Measurements from ENCODE around the gene TBPL1. TPM values are rescaled to one million over a fixed set of nuclear protein-coding genes. Genes with fewer than 3 reads are reported as not detected.

TBPL1 gene
- total RNA-seq, 2 experiments from 2014 or later: 30.9 to 37.8 TPM

DNA sequence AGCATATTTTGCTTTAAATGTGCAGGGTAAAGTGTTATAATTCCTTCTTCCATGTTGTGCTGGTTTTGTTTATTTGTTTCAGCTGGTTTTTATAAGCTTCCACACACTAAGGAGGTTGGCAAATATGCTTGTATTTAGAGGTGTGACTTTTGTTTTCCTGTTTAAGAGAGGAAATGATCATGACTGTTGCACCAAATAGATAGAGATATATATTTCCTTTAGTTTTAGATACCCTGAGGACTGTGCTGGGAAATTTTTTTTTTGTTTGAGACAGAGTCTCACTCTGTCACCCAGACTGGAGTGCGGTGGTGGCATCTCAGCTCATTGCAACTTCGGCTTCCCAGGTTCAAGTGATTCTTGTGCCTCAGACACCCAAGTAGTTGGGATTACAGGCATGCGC lies 5.8 kb downstream of the TBPL1 start:
- DNase-seq: no peak
- no peak overlapping the region for H3K27ac Mint-ChIP-seq
- ChIA-PET POLR2A (interaction anchor here (1.9 kb wide), 1 partner anchor 20 kb away, joined by 7 read pairs; no protein-coding TSS in a partner anchor), CTCF (interaction anchor here (0.8 to 3.1 kb wide), 9 partner anchors 9 to 152 kb away, joined by 3 to 18 read pairs (median 6); no protein-coding TSS in a partner anchor)
- intact Hi-C loops (cut with micrococcal nuclease): no loop called here
- no peaks in the 10 kb centered on the region for H3K27me3 Mint-ChIP-seq
- TF ChIP-seq, protein P1, sequence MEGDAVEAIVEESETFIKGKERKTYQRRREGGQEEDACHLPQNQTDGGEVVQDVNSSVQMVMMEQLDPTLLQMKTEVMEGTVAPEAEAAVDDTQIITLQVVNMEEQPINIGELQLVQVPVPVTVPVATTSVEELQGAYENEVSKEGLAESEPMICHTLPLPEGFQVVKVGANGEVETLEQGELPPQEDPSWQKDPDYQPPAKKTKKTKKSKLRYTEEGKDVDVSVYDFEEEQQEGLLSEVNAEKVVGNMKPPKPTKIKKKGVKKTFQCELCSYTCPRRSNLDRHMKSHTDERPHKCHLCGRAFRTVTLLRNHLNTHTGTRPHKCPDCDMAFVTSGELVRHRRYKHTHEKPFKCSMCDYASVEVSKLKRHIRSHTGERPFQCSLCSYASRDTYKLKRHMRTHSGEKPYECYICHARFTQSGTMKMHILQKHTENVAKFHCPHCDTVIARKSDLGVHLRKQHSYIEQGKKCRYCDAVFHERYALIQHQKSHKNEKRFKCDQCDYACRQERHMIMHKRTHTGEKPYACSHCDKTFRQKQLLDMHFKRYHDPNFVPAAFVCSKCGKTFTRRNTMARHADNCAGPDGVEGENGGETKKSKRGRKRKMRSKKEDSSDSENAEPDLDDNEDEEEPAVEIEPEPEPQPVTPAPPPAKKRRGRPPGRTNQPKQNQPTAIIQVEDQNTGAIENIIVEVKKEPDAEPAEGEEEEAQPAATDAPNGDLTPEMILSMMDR (IDR thresholded peaks at IDR 0.05): no peak
- peaks cover 2% of the 10 kb centered on the region for H3K36me3 Mint-ChIP-seq (ENCODE audit: low read depth)
- peaks cover 70% of the 10 kb centered on the region for H3K4me1 Mint-ChIP-seq (ENCODE audit: low read depth)
- H3K9me3 Mint-ChIP-seq: no peaks in the 10 kb centered on the region
- no peak overlapping the region for H3K4me3 Mint-ChIP-seq
- ATAC-seq: no peak

DNA sequence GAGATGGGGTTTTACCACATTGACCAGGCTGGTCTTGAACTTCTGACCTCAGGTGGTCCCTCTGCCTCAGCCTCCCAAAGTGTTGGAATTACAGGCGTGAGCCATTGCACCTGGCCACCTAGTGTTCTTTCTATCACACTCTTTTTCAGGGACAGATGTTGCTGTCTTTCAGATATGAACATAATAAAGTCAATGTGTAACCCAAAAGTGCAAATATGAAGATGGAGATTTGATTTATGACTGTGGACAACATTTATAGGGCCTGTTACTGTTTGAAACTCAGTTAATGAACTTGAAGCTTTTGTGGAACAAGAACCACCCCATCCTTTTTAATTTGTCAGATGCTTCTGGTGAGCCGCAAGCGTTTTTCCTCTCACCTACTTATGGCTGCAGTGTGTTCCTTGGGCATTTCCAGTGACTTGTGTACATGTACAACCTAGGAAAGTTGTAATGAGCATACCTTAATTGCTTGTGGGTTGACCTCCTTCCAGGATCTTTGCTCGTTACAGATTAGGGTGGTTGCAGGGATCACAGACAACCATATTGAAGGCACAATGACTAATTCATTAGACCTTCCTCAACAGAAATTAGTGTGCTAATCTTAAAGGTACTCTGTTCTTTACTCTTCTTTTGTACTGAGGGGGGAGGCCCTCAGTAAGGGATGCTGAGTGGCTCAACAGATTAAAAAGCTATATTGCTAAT lies 6.8 kb downstream of the TBPL1 start:
- H3K36me3 Mint-ChIP-seq (ENCODE audit: low read depth): peaks cover 4% of the 10 kb centered on the region
- H3K27me3 Mint-ChIP-seq: no peaks in the 10 kb centered on the region
- TF ChIP-seq, protein P1 (IDR thresholded peaks at IDR 0.05): no peak
- ChIA-PET POLR2A (no interaction called here), CTCF (interaction anchor here (1.7 to 3.1 kb wide), 2 partner anchors 13 to 138 kb away, joined by 5 to 14 read pairs; no protein-coding TSS in a partner anchor)
- ATAC-seq (no peak), DNase-seq (no peak)
- no peaks in the 10 kb centered on the region for H3K9me3 Mint-ChIP-seq
- no peak overlapping the region for H3K27ac Mint-ChIP-seq
- H3K4me1 Mint-ChIP-seq (ENCODE audit: low read depth): peaks cover 67% of the 10 kb centered on the region
- H3K4me3 Mint-ChIP-seq: no peak overlapping the region
- intact Hi-C loops (cut with micrococcal nuclease): no loop called here

DNA sequence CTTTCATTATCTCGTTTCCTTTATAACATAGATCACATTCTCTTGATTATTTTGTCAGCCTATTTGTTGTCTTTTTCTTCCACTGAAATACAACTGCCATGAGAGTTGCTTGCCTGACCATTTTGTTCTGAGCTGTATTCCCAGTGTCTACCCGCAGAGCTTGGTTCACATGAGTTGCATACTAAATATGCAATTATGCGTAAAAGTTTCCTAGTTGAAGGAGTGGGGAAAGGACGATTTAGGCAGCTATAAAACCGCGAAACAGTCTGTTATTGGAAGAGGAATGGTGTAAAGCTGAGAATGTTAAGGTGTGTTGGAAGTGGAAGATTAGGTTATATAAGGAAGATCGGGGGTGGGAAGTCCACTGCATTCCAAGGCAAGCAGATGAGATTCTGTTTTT lies 8.8 kb downstream of the TBPL1 start:
- ATAC-seq (no peak), DNase-seq (no peak)
- H3K27me3 Mint-ChIP-seq: no peaks in the 10 kb centered on the region
- H3K9me3 Mint-ChIP-seq: no peaks in the 10 kb centered on the region
- H3K4me1 Mint-ChIP-seq (ENCODE audit: low read depth): peaks cover 68% of the 10 kb centered on the region
- no peak overlapping the region for H3K4me3 Mint-ChIP-seq
- intact Hi-C loops (cut with micrococcal nuclease): no loop called here
- H3K27ac Mint-ChIP-seq: no peak overlapping the region
- POLR2A ChIA-PET: interaction anchor here (1.0 kb wide), 1 partner anchor 9 kb away, joined by 3 read pairs; the partner anchor contains the start of gene TBPL1
- peaks cover 3% of the 10 kb centered on the region for H3K36me3 Mint-ChIP-seq (ENCODE audit: low read depth)
- CTCF ChIA-PET: interaction anchor here (1.0 to 3.0 kb wide), 7 partner anchors 10 to 102 kb away, joined by 3 to 19 read pairs (median 6); no protein-coding TSS in a partner anchor
- TF ChIP-seq, protein P1 (IDR thresholded peaks at IDR 0.05): no peak

DNA sequence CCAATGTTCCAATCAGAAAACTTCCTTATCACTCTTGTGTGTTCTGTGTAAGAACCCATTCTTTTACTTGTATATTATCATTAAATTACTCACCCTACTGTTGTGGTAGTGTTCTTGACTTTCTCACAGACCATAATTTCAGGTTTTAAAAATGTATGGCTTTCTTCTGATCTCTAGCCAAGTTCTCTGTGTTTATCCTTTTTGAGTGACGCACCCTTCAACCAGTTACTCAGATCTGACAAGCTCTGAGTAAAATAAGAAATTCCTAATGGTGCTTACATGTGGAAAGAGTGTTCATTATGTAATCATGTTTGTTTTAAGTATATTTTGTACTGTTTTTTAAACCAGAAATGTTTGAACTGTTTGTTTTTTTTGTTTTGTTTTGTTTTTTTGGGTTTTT lies 11.0 kb downstream of the TBPL1 start:
- H3K4me3 Mint-ChIP-seq: no peak overlapping the region
- intact Hi-C loops (cut with micrococcal nuclease): no loop called here
- ChIA-PET POLR2A (interaction anchor here (0.6 kb wide), 1 partner anchor 1451 kb away, joined by 3 read pairs; the partner anchor contains the start of gene STX7), CTCF (interaction anchor here (2.4 to 3.0 kb wide), 3 partner anchors 10 to 100 kb away, joined by 12 to 22 read pairs (median 15); no protein-coding TSS in a partner anchor)
- peak overlapping the region; percentile 35 for H3K27ac Mint-ChIP-seq
- ATAC-seq (peak; percentile 70), DNase-seq (no peak)
- TF ChIP-seq, protein P1 (IDR thresholded peaks at IDR 0.05): no peak
- H3K27me3 Mint-ChIP-seq: no peaks in the 10 kb centered on the region
- H3K4me1 Mint-ChIP-seq (ENCODE audit: low read depth): peaks cover 63% of the 10 kb centered on the region
- peaks cover 3% of the 10 kb centered on the region for H3K36me3 Mint-ChIP-seq (ENCODE audit: low read depth)
- no peaks in the 10 kb centered on the region for H3K9me3 Mint-ChIP-seq

DNA sequence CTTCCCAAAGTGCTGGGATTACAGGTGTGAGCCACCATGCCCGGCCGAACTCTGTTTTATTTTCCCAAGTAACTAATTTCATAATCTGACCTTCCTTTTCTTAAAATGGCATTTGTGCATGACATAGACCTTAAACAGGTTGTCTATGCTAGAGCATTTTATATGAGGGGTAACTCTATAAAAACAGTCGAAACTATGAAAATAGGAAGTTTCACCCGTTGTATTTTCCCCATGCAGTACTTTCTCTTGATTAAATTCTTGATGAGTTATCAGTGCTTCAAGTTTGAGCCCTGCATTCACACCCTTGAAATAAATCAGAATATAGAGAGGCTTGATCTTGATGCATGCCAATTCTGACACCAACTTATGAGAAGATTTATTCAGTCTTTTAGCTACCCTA lies 11.7 kb downstream of the TBPL1 start:
- POLR2A ChIA-PET: interaction anchor here (0.6 kb wide), 1 partner anchor 1452 kb away, joined by 3 read pairs; the partner anchor contains the start of gene STX7

More for the DNA sequence above, 11.7 kb downstream of the TBPL1 start:
- CTCF ChIA-PET: interaction anchor here (1.0 to 3.0 kb wide), 5 partner anchors 9 to 132 kb away, joined by 3 to 22 read pairs (median 12); no protein-coding TSS in a partner anchor
- DNase-seq (no peak), ATAC-seq (no peak)
- peaks cover 3% of the 10 kb centered on the region for H3K36me3 Mint-ChIP-seq (ENCODE audit: low read depth)
- intact Hi-C loops (cut with micrococcal nuclease): no loop called here
- H3K27ac Mint-ChIP-seq: no peak overlapping the region
- peaks cover 61% of the 10 kb centered on the region for H3K4me1 Mint-ChIP-seq (ENCODE audit: low read depth)
- TF ChIP-seq, protein P1 (IDR thresholded peaks at IDR 0.05): no peak
- H3K27me3 Mint-ChIP-seq: no peaks in the 10 kb centered on the region
- no peaks in the 10 kb centered on the region for H3K9me3 Mint-ChIP-seq
- H3K4me3 Mint-ChIP-seq: no peak overlapping the region
